Heart right ventricle (tissue), 16 donors: Measurements from ENCODE around the gene SEC14L6. TPM values are rescaled to one million over a fixed set of nuclear protein-coding genes. Genes with fewer than 3 reads are reported as not detected.

Experiments used
- ATAC-seq, 8 donors: fragments of 200-7000 bp; cut with Tn5 transposase; one replicate each; pipeline ENCODE4 v1.9.1; 2020; ENCODE audit warnings: mild to moderate bottlenecking in 8 of 8, moderate library complexity in 8 of 8, moderate number of reproducible peaks in 1 of 8
- DNase-seq, 2 donors: peaks; one replicate each; pipeline ENCODE4 v3.0.0-alpha.2; 2020
- H3K27ac ChIP-seq, 10 donors: fragments of 200-600 bp; sonication (generic) in 2 of 10; one replicate each; pipeline versions ENCODE4 v1.5.0 to v1.8.0; 2020 to 2022; ENCODE audit warnings: mild to moderate bottlenecking in 3 of 10
- H3K27me3 ChIP-seq, 7 donors: fragments of 200-600 bp; one replicate each; pipeline ENCODE4 v1.8.0; 2021 to 2022; ENCODE audit warnings: mild to moderate bottlenecking in 2 of 7
- H3K36me3 ChIP-seq, 9 donors: fragments of 200-600 bp; sonication (generic) in 1 of 9; one replicate each; pipeline versions ENCODE4 v1.5.0 to v1.8.0; 2020 to 2022; ENCODE audit warnings: mild to moderate bottlenecking in 2 of 9
- H3K4me1 ChIP-seq, 9 donors: fragments of 200-600 bp; sonication (generic) in 1 of 9; one replicate each; pipeline versions ENCODE4 v1.5.0 to v1.8.0; 2020 to 2022; ENCODE audit warnings: mild to moderate bottlenecking in 4 of 9
- H3K4me3 ChIP-seq, 10 donors: fragments of 200-600 bp; sonication (generic) in 2 of 10; one replicate each; pipeline versions ENCODE4 v1.5.0 to v1.8.0; 2020 to 2022; ENCODE audit warnings: mild to moderate bottlenecking in 7 of 10, moderate library complexity in 2 of 10
- H3K9me3 ChIP-seq, 11 donors: fragments of 200-600 bp in 10 of 11; sonication (generic) in 2 of 11; one replicate each; pipeline versions ENCODE4 v1.5.0 to v1.8.0; 2013 to 2022; ENCODE audit warnings: mild to moderate bottlenecking in 2 of 11, control low read depth in 1 of 11, moderate library complexity in 1 of 11
- CTCF ChIP-seq, 9 donors: fragments of 200-600 bp; sonication (generic) in 2 of 9; IDR thresholded peaks; one replicate each; pipeline versions ENCODE4 v1.5.0 to v1.8.0; 2021 to 2022; ENCODE audit warnings: antibody characterized with exemption in 9 of 9, mild to moderate bottlenecking in 5 of 9, moderate library complexity in 1 of 9
- WGBS, 2 donors: extraction: QIAGEN DNeasy Blood & Tissue Kit; methylation state at CpG; one replicate each; pipeline ENCODE4 v1.1.7; 2013; ENCODE audit warnings: inconsistent platforms in 1 of 2; 5-methylcytosine and 5-hydroxymethylcytosine counted together
- intact Hi-C, 10 donors: fragments of 100-400 bp; cut with DNase I; formaldehyde crosslinking; loops; one replicate each; pipeline versions ENCODE4 v1.11.1 to v1.14.2; 2022
- polyA plus RNA-seq, 2 donors: library from polyadenylated mRNA; stranded (reverse); fragments of 200-250 nt; gene quantifications; one replicate each; pipeline ENCODE4 v1.2.3, GENCODE V29; 2013
- total RNA-seq, 10 donors: library from RNA; stranded (reverse); fragmentation: NEBNext Ultra II Directional in 3 of 10; extraction: Animal tissue kit (Norgen Biotek cat#: 25700) in 3 of 10; gene quantifications; one replicate each; pipeline versions ENCODE4 v1.2.1 to v1.2.4, GENCODE V29; 2021 to 2023
- donor health status: Arrhythmogenic right ventricular cardiomyopathy.
- donor health status: ischemic (EF 13 %, LVEDD 7.1; RV severe dilation, severe dysfunction).
- donor health status: healthy with polysubstance abuse.
- donor health status: DM: no; HTN: yes; CAD: no.
- donor health status: DM: no; HTN: no; CAD: no.
- donor health status: ischemic (EF 25% LVEDD 6.9; RV normal size, moderate dysfunction).
- donor health status: ischemic (EF 25% LVEDD 5.7; RV mildly dilated, moderate dysfunction).
- donor health status: healthy.
- donor health status: DM: yes; HTN: yes; CAD: no.
- donor health status: Ischemic cardiomyopathy.
- donor health status: ischemic (EF 35%, LVEDD 5.7; RV mildly dilated, moderate dysfunction).
- donor health status: nonischemic (EF 11% LVEDD 7.7; RV severe dilation, severe dysfunction).
- donor health status: DM: yes; HTN: yes; CAD: no.
- donor health status: PGD.
- donor health status: ischemic (EF 29% LVEDD 5.4; RV normal size, mild dysfunction).
- donor health status: nonischemic (EF 23%, LVEDD 6.1; RV moderate dilation, normal function).

The SEC14L6 gene
- total and polyA plus RNA-seq, 12 donors, result 0.11 to 0.37 (median 0.25) TPM; not detected in 7

DNA sequence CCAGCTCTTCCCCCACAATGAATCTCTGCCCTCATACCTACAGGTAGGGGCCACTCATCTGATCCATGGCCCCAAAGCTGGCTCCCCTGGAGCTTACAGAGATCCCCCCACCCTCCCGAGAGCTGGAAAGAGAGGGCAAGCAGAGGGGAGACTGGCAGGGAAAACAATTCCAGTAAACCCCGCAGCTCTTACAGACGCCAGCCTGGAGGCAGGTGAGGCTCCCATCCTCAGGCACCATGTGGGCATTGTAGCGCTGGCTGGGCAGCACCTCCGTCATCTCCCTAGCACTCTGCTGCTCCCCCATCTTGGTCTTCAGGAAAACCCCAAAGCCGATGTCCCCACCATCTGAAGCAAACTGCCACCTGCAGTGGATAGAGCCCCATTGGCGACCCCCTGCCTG is 55.2 kb downstream of the SEC14L6 start:
- Histone ChIP-seq H3K27ac (no peak overlapping the region), H3K4me1 (no peaks in the 10 kb centered on the region), H3K4me3 (no peak overlapping the region), H3K36me3 (no peaks in the 10 kb centered on the region), H3K9me3 (no peaks in the 10 kb centered on the region), H3K27me3 (peaks cover 0 to 38% (median 20%) of the 10 kb centered on the region in 7 donors)
- 86 to 88% methylated on average over 6 to 7 of the region's 7 CpGs for WGBS, 2 donors
- ATAC-seq (no peak), DNase-seq (no peak)
- TF ChIP-seq CTCF (IDR thresholded peaks at IDR 0.05), result no peak
- intact Hi-C loops, result no loop called here

DNA sequence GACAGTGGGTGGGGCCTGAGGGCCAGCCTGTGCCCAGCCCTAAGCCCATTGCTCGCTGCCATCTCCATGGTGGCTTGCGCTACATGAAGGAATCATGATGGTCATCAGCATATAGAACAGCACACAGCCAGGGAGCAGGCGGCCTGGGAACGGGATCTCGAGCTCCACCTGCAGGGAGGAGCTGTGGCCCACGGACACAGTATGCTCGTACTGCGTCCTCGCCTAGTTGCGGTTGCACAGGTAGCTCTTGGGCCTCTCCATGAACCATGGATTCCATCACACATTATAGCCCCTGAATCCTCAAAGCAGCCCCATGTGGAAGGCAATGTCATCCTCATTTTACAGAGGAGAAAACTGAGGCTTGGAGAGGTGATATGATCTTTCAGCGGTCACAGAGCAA is 56.1 kb downstream of the SEC14L6 start:
- no peak overlapping the region for H3K27ac ChIP-seq
- TF ChIP-seq CTCF (IDR thresholded peaks at IDR 0.05), result no peak
- peaks cover 0 to under 1% (median 0%) of the 10 kb centered on the region in 9 donors for H3K4me1 ChIP-seq
- no peak overlapping the region for H3K4me3 ChIP-seq
- DNase-seq (no peak), ATAC-seq (no peak)
- H3K27me3 ChIP-seq, result peaks cover 0 to 38% (median 20%) of the 10 kb centered on the region in 7 donors
- intact Hi-C loops, result no loop called here
- H3K9me3 ChIP-seq, result no peaks in the 10 kb centered on the region
- H3K36me3 ChIP-seq, result no peaks in the 10 kb centered on the region
- 69 to 71% methylated on average over 11 of the region's 11 CpGs for WGBS, 2 donors

- WGBS, 2 donors, result 64 to 67% methylated on average over 7 of the region's 7 CpGs
- Histone ChIP-seq H3K4me3 (no peak overlapping the region), H3K36me3 (no peaks in the 10 kb centered on the region), H3K27ac (no peak overlapping the region), H3K4me1 (peaks cover 0 to 3% (median 0%) of the 10 kb centered on the region in 9 donors), H3K27me3 (peaks cover 0 to 23% (median 8%) of the 10 kb centered on the region in 7 donors), H3K9me3 (no peaks in the 10 kb centered on the region)
- ATAC-seq (no peak), DNase-seq (no peak)
- intact Hi-C loops, result loop anchor here in 5 of 10 donors (5.0 to 10.0 kb wide), 4 partner anchors 41 to 223 kb away; partner anchors contain the start of genes OSM (in 2 of the 5) and SEC14L2 (in 1 of the 5)
- TF ChIP-seq CTCF (IDR thresholded peaks at IDR 0.05), result no peak
These were observed 58.4 kb downstream of the SEC14L6 start for GRCh38 chr22:30488121-30488520.

DNA sequence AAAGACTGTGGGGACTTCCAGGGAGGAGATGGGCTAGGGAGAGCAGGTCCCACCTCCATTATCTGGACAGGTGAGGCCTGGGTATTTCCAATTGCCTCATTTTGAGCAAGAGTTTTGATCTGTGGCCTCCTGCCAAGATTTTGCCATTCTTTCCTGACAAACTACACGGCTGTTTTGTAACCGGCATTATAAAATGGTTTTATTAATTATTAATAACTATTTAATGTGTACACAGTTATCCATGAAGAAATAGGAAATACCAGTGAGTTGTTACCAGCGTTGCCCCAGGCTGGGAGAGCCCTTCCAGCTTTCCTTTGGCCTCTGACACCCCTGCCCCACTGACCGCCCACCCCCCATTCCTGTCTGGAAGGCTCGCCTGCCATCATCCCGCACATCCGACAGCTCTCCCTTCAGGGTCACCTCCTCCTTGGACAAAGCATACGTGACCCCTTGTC is 59.9 kb downstream of the SEC14L6 start:
- H3K4me3 ChIP-seq, result no peak overlapping the region
- peaks cover 0 to 2% (median 0%) of the 10 kb centered on the region in 11 donors for H3K9me3 ChIP-seq
- DNase-seq, result no peak
- intact Hi-C loops, result loop anchor here in 5 of 10 donors (5.0 to 10.0 kb wide), 4 partner anchors 39 to 222 kb away; partner anchors contain the start of genes OSM (in 2 of the 5) and SEC14L2 (in 1 of the 5)
- peaks cover 0 to 15% (median 8%) of the 10 kb centered on the region in 7 donors for H3K27me3 ChIP-seq
- H3K36me3 ChIP-seq, result no peaks in the 10 kb centered on the region
- H3K27ac ChIP-seq, result no peak overlapping the region
- no peak for ATAC-seq
- 70% methylated on average over 8 of the region's 8 CpGs for WGBS, 2 donors
- TF ChIP-seq CTCF (IDR thresholded peaks at IDR 0.05), result no peak
- H3K4me1 ChIP-seq, result peaks cover 0 to 3% (median 0%) of the 10 kb centered on the region in 9 donors
